SK-N-SH (cell line): Measurements from ENCODE around the gene RPL7A. TPM values are rescaled to one million over a fixed set of nuclear protein-coding genes. Genes with fewer than 3 reads are reported as not detected.
"Not testable (repeated sequence)": the region's sequence is repeated elsewhere in the genome, so short reads cannot be mapped to it uniquely, and the experiment has no call there.

Experiments
- CTCF ChIA-PET: fragments of 300-600, 350-600 bp; formaldehyde crosslinking; extraction: SDS; loops from one replicate; lab custom pipeline; 2021; lab: Yijun Ruan, JAX
- POLR2A ChIA-PET: fragments of 350-600 bp; sonication (Branson Sonifier 250); formaldehyde crosslinking; extraction: SDS; loops from one replicate; lab custom pipeline; 2020; ENCODE audit warnings: antibody characterized with exemption, inconsistent platforms; lab: Yijun Ruan, JAX
- DNase-seq: peaks from one replicate; pipeline ENCODE4 v3.0.0; 2012
- H2AFZ ChIP-seq: fragments of 200-600 bp; sonication (generic); 2 replicates; pipeline ENCODE4 v1.8.1; 2016; ENCODE audit warnings: antibody characterized with exemption, mild to moderate bottlenecking, low read depth
- H3F3A ChIP-seq: fragments of 200-600 bp; sonication (generic); replicated peaks from 2 replicates; pipeline ENCODE3; 2016; ENCODE audit warnings: antibody characterized with exemption, mild to moderate bottlenecking; ENCODE audit not compliant: insufficient read depth
- H3K27ac ChIP-seq, 2 experiments: fragments of 200-500 bp in 1 of 2; fragments of 200-600 bp in 1 of 2; sonication (Bioruptor generic) in 1 of 2; sonication (generic), shearing (Covaris generic) in 1 of 2; 2 replicates each; pipeline versions ENCODE4 v1.5.1 to v1.6.1; 2014 to 2016; ENCODE audit warnings: low read depth in 2 of 2, inconsistent platforms in 1 of 2, low read length in 1 of 2, mild to moderate bottlenecking in 1 of 2, mixed read lengths in 1 of 2
- H3K27me3 ChIP-seq: fragments of 200-600 bp; sonication (generic), shearing (Covaris generic); 2 replicates; pipeline ENCODE4 v1.6.1; 2016; ENCODE audit warnings: mixed run types; ENCODE audit not compliant: insufficient read depth
- H3K36me3 ChIP-seq, 2 experiments: fragments of 200-500 bp in 1 of 2; fragments of 200-600 bp in 1 of 2; sonication (Bioruptor generic) in 1 of 2; sonication (generic) in 1 of 2; replicated peaks in 1 of 2; 2 replicates each; pipeline versions ENCODE3 to v1.5.1; 2014 to 2016; ENCODE audit warnings: low read length in 1 of 2, mild to moderate bottlenecking in 1 of 2; ENCODE audit not compliant: insufficient read depth in 2 of 2, control insufficient read depth in 1 of 2
- H3K4me1 ChIP-seq, 2 experiments: fragments of 200-500 bp in 1 of 2; fragments of 200-600 bp in 1 of 2; sonication (Bioruptor generic) in 1 of 2; sonication (generic), shearing (Covaris generic) in 1 of 2; 2 replicates each; pipeline versions ENCODE4 v1.5.1 to v1.6.1; 2014 to 2016; ENCODE audit warnings: low read depth in 1 of 2, low read length in 1 of 2, mixed run types in 1 of 2; ENCODE audit not compliant: insufficient read depth in 2 of 2, control insufficient read depth in 1 of 2
- H3K4me2 ChIP-seq: fragments of 200-600 bp; sonication (generic), shearing (Covaris generic); 2 replicates; pipeline ENCODE4 v1.6.1; 2017; ENCODE audit warnings: mixed run types
- H3K4me3 ChIP-seq, 2 experiments: fragments of 200-500 bp in 1 of 2; fragments of 200-600 bp in 1 of 2; sonication (Bioruptor generic) in 1 of 2; sonication (generic), shearing (Covaris generic) in 1 of 2; 2 replicates each; pipeline versions ENCODE4 v1.5.1 to v1.8.1; 2014 to 2016; ENCODE audit warnings: low read depth in 2 of 2, inconsistent platforms in 1 of 2, low read length in 1 of 2, mild to moderate bottlenecking in 1 of 2, mixed read lengths in 1 of 2, moderate library complexity in 1 of 2
- H3K79me2 ChIP-seq: fragments of 200-600 bp; sonication (generic); 2 replicates; pipeline ENCODE4 v1.8.1; 2017; ENCODE audit warnings: mild to moderate bottlenecking; ENCODE audit not compliant: insufficient read depth
- H3K9ac ChIP-seq: fragments of 200-600 bp; sonication (generic); 2 replicates; pipeline ENCODE4 v1.6.1; 2017; ENCODE audit warnings: mixed run types
- H3K9me2 ChIP-seq: fragments of 200-600 bp; sonication (generic); 2 replicates; pipeline ENCODE4 v1.6.1; 2017; ENCODE audit warnings: mixed run types
- H3K9me3 ChIP-seq: fragments of 200-600 bp; sonication (generic); 2 replicates; pipeline ENCODE4 v1.6.1; 2017; ENCODE audit warnings: mixed run types, mild to moderate bottlenecking, moderate library complexity
- H4K20me1 ChIP-seq: fragments of 200-600 bp; sonication (generic); 2 replicates; pipeline ENCODE4 v1.6.1; 2017; ENCODE audit warnings: mild to moderate bottlenecking, mixed run types; ENCODE audit not compliant: insufficient read depth
- CHD2 ChIP-seq: fragments of 150-350 bp; IDR thresholded peaks from 2 replicates; pipeline ENCODE4 v1.6.1; 2018; ENCODE audit warnings: low read length; ENCODE audit not compliant: partially characterized antibody
- EZH2phosphoT487 ChIP-seq: fragments of 200-600 bp; sonication (generic); IDR thresholded peaks from 2 replicates; pipeline ENCODE4 v1.6.1; 2017; ENCODE audit warnings: low read depth, mixed run types, mild to moderate bottlenecking, antibody characterized with exemption, moderate library complexity, borderline replicate concordance
- FOSL2 ChIP-seq: IDR thresholded peaks from 2 replicates; pipeline ENCODE4 v1.4.0; 2012; ENCODE audit warnings: low read depth, mild to moderate bottlenecking, moderate library complexity, borderline replicate concordance
- GABPA ChIP-seq: IDR thresholded peaks from 2 replicates; pipeline ENCODE4 v1.4.0; 2012; ENCODE audit warnings: low read depth, mild to moderate bottlenecking
- JUND ChIP-seq: IDR thresholded peaks from 2 replicates; pipeline ENCODE4 v1.4.0; 2012
- MXI1 ChIP-seq: IDR thresholded peaks from 2 replicates; pipeline ENCODE4 v1.6.1; 2012; ENCODE audit warnings: mild to moderate bottlenecking, low read depth, low read length, improper control_type of control experiment
- RAD21 ChIP-seq: IDR thresholded peaks from 2 replicates; pipeline ENCODE4 v1.6.1; 2012; ENCODE audit warnings: mild to moderate bottlenecking, low read length
- SIN3A ChIP-seq: IDR thresholded peaks from 2 replicates; pipeline ENCODE4 v1.6.1; 2012; ENCODE audit warnings: low read depth, mild to moderate bottlenecking, low read length, moderate library complexity, borderline replicate concordance
- SMC3 ChIP-seq: IDR thresholded peaks from 2 replicates; pipeline ENCODE4 v1.6.1; 2012; ENCODE audit warnings: low read depth, low read length, improper control_type of control experiment
- TAF1 ChIP-seq: IDR thresholded peaks from 2 replicates; pipeline ENCODE4 v1.6.1; 2012; ENCODE audit warnings: low read depth, mild to moderate bottlenecking, low read length, moderate library complexity, borderline replicate concordance
- TEAD4 ChIP-seq: IDR thresholded peaks from 2 replicates; pipeline ENCODE4 v1.4.0; 2012; ENCODE audit warnings: mild to moderate bottlenecking, borderline replicate concordance; ENCODE audit not compliant: insufficient read depth
- WGBS: methylation state at CpG from one replicate; pipeline ENCODE4 v1.1.6; 2017; ENCODE audit warnings: low lambda C conversion rate; 5-methylcytosine and 5-hydroxymethylcytosine counted together
- polyA plus RNA-seq, 3 experiments: library from polyadenylated mRNA; depleted of rRNA; stranded (reverse); fragments of >200 nt; gene quantifications; 2 replicates each; pipeline ENCODE4 v1.2.3, GENCODE V29; 2012

The RPL7A gene
- polyA plus RNA-seq, 1 of the 3 experiments (the other 2 are of a cell fraction), result 4,121 TPM

DNA sequence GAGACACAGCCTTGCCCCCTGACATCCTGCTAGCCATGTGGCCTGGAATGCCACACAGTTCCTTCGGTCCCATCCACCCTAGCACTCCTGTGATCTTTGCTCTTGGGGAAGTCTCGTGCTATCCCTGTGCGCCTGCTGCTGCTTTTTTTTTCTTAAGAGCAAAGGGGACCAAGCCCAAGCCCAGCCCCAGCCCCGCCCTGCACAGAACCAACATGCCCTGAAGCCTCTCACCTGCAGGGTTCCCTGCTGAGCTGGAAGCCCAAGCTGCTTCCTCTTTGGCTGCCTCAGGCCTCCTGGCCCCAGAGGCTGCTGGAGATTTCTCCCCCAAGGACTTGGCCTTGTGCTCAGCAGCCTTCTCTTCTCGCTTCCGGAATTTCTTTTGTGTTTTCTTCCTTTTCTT, 13.9 kb upstream of the RPL7A start:
- Histone ChIP-seq H3K4me3 (peak overlapping the region in 1 of 2 experiments; percentile 70; a peak in 1 of 4 replicates), H3K27me3 (no peaks in the 10 kb centered on the region), H2AFZ (no peak overlapping the region), H3K9me2 (no peaks in the 10 kb centered on the region), H3F3A (peaks cover 21% of the 10 kb centered on the region), H3K4me1 (peaks cover 8 to 15% of the 10 kb centered on the region in 2 experiments; a peak in 1 of 4 replicates), H3K4me2 (peak overlapping the region; percentile 89), H3K9me3 (no peaks in the 10 kb centered on the region), H4K20me1 (0 out of 2 replicates have a peak, but pooled peaks cover 13% of the 10 kb centered on the region), H3K9ac (peak overlapping the region; percentile 85; the same call in 1 of the 2 replicates), H3K79me2 (peaks cover 27% of the 10 kb centered on the region), H3K27ac (no peak overlapping the region), H3K36me3 (peaks cover 43 to 50% of the 10 kb centered on the region in 2 experiments)
- CTCF ChIA-PET, result interaction anchor here (1.3 to 4.8 kb wide), 3 partner anchors 14 to 154 kb away, joined by 6 to 33 read pairs (median 7); partner anchors contain the start of genes MED22 and RPL7A
- no peak for TF ChIP-seq EZH2phosphoT487
- TF ChIP-seq TEAD4, result no peak
- no peak for TF ChIP-seq GABPA
- TF ChIP-seq SMC3, result no peak
- no peak for TF ChIP-seq MXI1
- no peak for TF ChIP-seq FOSL2
- no peak for TF ChIP-seq CHD2
- no peak for TF ChIP-seq JUND
- no peak for TF ChIP-seq RAD21
- no peak for TF ChIP-seq SIN3A
- TF ChIP-seq TAF1, result no peak
- POLR2A ChIA-PET, result interaction anchor here (0.5 to 3.8 kb wide), 2 partner anchors 14 to 21 kb away, joined by 3 to 16 read pairs; partner anchors contain the start of genes MED22 and RPL7A
- DNase-seq, result no peak
- 95% methylated on average over 6 of the region's 6 CpGs for WGBS

- Histone ChIP-seq H4K20me1 (0 out of 2 replicates have a peak, but pooled peaks cover 13% of the 10 kb centered on the region), H3K9ac (peak overlapping the region; percentile 85; the same call in 1 of the 2 replicates), H3K4me3 (peak overlapping the region; percentile 70 to 100; a peak in 3 of 4 replicates), H3K4me1 (peaks cover 8 to 15% of the 10 kb centered on the region in 2 experiments; a peak in 1 of 4 replicates), H3F3A (peaks cover 20% of the 10 kb centered on the region), H3K4me2 (peak overlapping the region; percentile 89), H3K36me3 (peaks cover 38 to 54% of the 10 kb centered on the region in 2 experiments), H3K79me2 (peaks cover 27% of the 10 kb centered on the region)
- CTCF ChIA-PET, result interaction anchor here (0.8 to 4.8 kb wide), 3 partner anchors 148 to 154 kb away, joined by 3 to 33 read pairs (median 7); no protein-coding TSS in a partner anchor
- H3K9me2 ChIP-seq, H3K27ac ChIP-seq, H2AFZ ChIP-seq, H3K9me3 ChIP-seq, DNase-seq, H3K27me3 ChIP-seq: not testable (repeated sequence)
- POLR2A ChIA-PET, result interaction anchor here (3.8 kb wide), 1 partner anchor 13 kb away, joined by 16 read pairs; the partner anchor contains the start of genes MED22 and RPL7A
- WGBS, result 85% methylated on average over 11 of the region's 11 CpGs
Observed at GRCh38 chr9:133334888-133335287, 13.1 kb upstream of the RPL7A start.
